Glutamatergic neuron (in vitro differentiated cells): Measurements from ENCODE around the gene PRELP. TPM values are rescaled to one million over a fixed set of nuclear protein-coding genes. Genes with fewer than 3 reads are reported as not detected.
A peak's percentile ranks its signal among the peaks of the same experiment; 100 is the strongest.

Source experiments
- DNase-seq: peaks from one replicate; pipeline ENCODE4 v3.0.0; 2022
- H3K27ac Mint-ChIP-seq: one replicate; pipeline ENCODE4 v1.8.0; 2020; ENCODE audit warnings: mild to moderate bottlenecking, mixed read lengths, inconsistent platforms; ENCODE audit not compliant: unreplicated experiment
- H3K27me3 Mint-ChIP-seq: one replicate; pipeline ENCODE4 v1.8.0; 2020; ENCODE audit warnings: mild to moderate bottlenecking, moderate library complexity, mixed read lengths, inconsistent platforms; ENCODE audit not compliant: unreplicated experiment
- H3K36me3 Mint-ChIP-seq: one replicate; pipeline ENCODE4 v1.8.0; 2020; ENCODE audit warnings: mild to moderate bottlenecking, mixed read lengths, inconsistent platforms; ENCODE audit not compliant: unreplicated experiment
- H3K4me1 Mint-ChIP-seq: one replicate; pipeline ENCODE4 v1.8.0; 2020; ENCODE audit warnings: mild to moderate bottlenecking, low read depth, mixed read lengths, inconsistent platforms; ENCODE audit not compliant: unreplicated experiment
- H3K4me3 Mint-ChIP-seq: one replicate; pipeline ENCODE4 v1.8.0; 2020; ENCODE audit warnings: mild to moderate bottlenecking, mixed read lengths, inconsistent platforms; ENCODE audit not compliant: unreplicated experiment
- H3K9me3 Mint-ChIP-seq: one replicate; pipeline ENCODE4 v1.8.0; 2020; ENCODE audit warnings: mild to moderate bottlenecking, moderate library complexity, mixed read lengths, inconsistent platforms; ENCODE audit not compliant: unreplicated experiment
- total RNA-seq: library from RNA; stranded (reverse); fragmentation: NEBNext Ultra II Directional; extraction: Animal tissue kit (Norgen Biotek cat#: 25700); gene quantifications from one replicate; pipeline ENCODE4 v1.2.1, GENCODE V29; 2021; ENCODE audit not compliant: unreplicated experiment
- TF ChIP-seq, protein P1 (sequence below): fragments of 200-600 bp; sonication (generic); IDR thresholded peaks from one replicate; pipeline ENCODE4 v1.5.0; 2021; ENCODE audit not compliant: partially characterized antibody, unreplicated experiment

PRELP gene
- total RNA-seq, 1 donor from 2014 or later: not detected

GRCh38 chr1:203448521-203449061 lies 27.0 kb upstream of the PRELP start:
- peak overlapping the region; percentile 69 for H3K4me3 Mint-ChIP-seq
- peak; percentile 67 for DNase-seq
- TF ChIP-seq, protein P1, sequence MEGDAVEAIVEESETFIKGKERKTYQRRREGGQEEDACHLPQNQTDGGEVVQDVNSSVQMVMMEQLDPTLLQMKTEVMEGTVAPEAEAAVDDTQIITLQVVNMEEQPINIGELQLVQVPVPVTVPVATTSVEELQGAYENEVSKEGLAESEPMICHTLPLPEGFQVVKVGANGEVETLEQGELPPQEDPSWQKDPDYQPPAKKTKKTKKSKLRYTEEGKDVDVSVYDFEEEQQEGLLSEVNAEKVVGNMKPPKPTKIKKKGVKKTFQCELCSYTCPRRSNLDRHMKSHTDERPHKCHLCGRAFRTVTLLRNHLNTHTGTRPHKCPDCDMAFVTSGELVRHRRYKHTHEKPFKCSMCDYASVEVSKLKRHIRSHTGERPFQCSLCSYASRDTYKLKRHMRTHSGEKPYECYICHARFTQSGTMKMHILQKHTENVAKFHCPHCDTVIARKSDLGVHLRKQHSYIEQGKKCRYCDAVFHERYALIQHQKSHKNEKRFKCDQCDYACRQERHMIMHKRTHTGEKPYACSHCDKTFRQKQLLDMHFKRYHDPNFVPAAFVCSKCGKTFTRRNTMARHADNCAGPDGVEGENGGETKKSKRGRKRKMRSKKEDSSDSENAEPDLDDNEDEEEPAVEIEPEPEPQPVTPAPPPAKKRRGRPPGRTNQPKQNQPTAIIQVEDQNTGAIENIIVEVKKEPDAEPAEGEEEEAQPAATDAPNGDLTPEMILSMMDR: no peak
- H3K27me3 Mint-ChIP-seq: peaks cover 3% of the 10 kb centered on the region
- H3K36me3 Mint-ChIP-seq: peaks cover 6% of the 10 kb centered on the region
- peak overlapping the region; percentile 75 for H3K27ac Mint-ChIP-seq
- peaks cover 9% of the 10 kb centered on the region for H3K9me3 Mint-ChIP-seq
- H3K4me1 Mint-ChIP-seq: peaks cover 30% of the 10 kb centered on the region

- no peak overlapping the region for H3K4me3 Mint-ChIP-seq
- peaks cover 9% of the 10 kb centered on the region for H3K9me3 Mint-ChIP-seq
- no peak overlapping the region for H3K27ac Mint-ChIP-seq
- H3K27me3 Mint-ChIP-seq: peaks cover 1% of the 10 kb centered on the region
- peaks cover 3% of the 10 kb centered on the region for H3K36me3 Mint-ChIP-seq
- H3K4me1 Mint-ChIP-seq: peaks cover 30% of the 10 kb centered on the region
- no peak for DNase-seq
- TF ChIP-seq, protein P1: no peak
These were observed 25.6 kb upstream of the PRELP start for GRCh38 chr1:203450001-203450400.

- DNase-seq: no peak
- Mint-ChIP-seq H3K27me3 (peaks cover 1% of the 10 kb centered on the region), H3K4me1 (peaks cover 30% of the 10 kb centered on the region), H3K36me3 (no peaks in the 10 kb centered on the region), H3K9me3 (peaks cover 9% of the 10 kb centered on the region), H3K27ac (no peak overlapping the region), H3K4me3 (no peak overlapping the region)
- TF ChIP-seq, protein P1: no peak
These were observed 25.0 kb upstream of the PRELP start for GRCh38 chr1:203450479-203451149.

- Mint-ChIP-seq H3K36me3 (no peaks in the 10 kb centered on the region), H3K27ac (no peak overlapping the region), H3K27me3 (peaks cover 1% of the 10 kb centered on the region), H3K4me1 (peaks cover 30% of the 10 kb centered on the region), H3K4me3 (no peak overlapping the region), H3K9me3 (peaks cover 9% of the 10 kb centered on the region)
- no peak for DNase-seq
- TF ChIP-seq, protein P1: no peak
These were observed 23.5 kb upstream of the PRELP start for GRCh38 chr1:203451836-203452784.
